GM18907 (cell line): ENCODE results near the gene TRHDE.
"Not testable (repeated sequence)": the region's sequence is repeated elsewhere in the genome, so short reads cannot be mapped to it uniquely, and the experiment has no call there.

ENCODE experiments used
- ATAC-seq: cut with Tn5 transposase; IDR thresholded peaks from one replicate; pipeline ENCODE4 v1.9.1; 2021; ENCODE audit warnings: mild to moderate bottlenecking, moderate library complexity; ENCODE audit not compliant: unreplicated experiment

TRHDE gene

GRCh38 chr12:72499244-72499643 is 227.1 kb downstream of the TRHDE start:
- no peak for ATAC-seq

DNA sequence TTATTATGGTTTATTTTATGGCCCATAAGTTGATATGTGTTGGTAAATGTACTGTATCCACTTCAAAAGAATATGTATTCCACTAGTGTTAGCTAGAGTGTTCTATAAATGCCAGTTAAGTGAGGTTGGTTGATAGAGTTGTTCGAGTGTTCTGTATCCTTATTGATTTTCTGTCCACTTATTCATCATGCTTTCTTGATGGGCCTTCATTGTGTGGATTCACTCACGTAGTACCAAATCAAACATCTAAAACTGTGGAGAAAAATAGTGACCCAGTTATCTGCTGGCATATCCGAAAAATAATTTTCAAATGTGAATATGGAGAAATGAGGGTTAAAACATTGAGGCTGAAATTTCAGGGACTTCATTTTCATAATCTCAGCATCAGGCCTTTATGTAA is 230.4 kb downstream of the TRHDE start:
- ATAC-seq, result no peak

DNA sequence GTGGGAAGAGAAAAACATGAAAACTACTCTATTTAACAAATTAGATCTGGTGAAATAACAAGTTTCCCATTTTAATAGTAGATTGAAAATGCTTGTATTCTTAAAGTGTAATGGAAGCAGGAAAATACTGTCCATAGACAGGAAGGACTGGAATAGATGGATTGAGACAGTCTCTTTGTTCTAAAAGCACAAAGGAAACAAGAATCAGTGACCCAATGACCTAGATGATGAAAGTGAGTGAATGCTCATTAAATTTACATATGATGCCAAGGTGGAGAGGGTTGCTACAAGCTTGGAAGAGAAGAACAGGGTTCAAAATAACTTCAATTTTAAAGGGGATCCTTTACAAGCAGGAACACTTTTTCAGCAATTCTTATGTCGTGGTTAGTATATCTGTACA is 233.1 kb downstream of the TRHDE start:
- no peak for ATAC-seq

GRCh38 chr12:72509891-72510290 is 237.7 kb downstream of the TRHDE start:
- ATAC-seq, result no peak

GRCh38 chr12:72510772-72511171 is 238.6 kb downstream of the TRHDE start:
- ATAC-seq, result no peak

DNA sequence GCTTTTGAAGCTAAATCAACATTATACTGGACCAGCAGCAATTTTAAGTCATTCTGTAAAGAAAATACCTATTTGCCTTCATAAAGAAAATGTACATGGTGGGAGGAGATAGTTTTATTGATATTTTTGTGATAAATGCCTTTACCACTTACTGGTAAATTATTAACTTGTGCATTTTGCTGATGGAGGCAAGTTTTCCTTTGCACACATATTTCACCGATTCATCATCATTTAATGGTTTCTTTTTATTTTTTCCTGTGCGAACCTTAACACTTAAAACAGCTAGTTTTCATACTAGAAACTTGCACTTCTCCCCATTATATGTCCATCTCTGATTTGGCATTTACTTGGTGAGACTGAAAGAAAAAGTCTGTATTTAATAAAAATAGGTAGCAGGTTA is 239.3 kb downstream of the TRHDE start:
- no peak for ATAC-seq

- no peak for ATAC-seq
Observed at GRCh38 chr12:72511906-72512305, 239.7 kb downstream of the TRHDE start.

GRCh38 chr12:72520044-72520678 is 248.0 kb downstream of the TRHDE start:
- ATAC-seq, result not testable (repeated sequence)

DNA sequence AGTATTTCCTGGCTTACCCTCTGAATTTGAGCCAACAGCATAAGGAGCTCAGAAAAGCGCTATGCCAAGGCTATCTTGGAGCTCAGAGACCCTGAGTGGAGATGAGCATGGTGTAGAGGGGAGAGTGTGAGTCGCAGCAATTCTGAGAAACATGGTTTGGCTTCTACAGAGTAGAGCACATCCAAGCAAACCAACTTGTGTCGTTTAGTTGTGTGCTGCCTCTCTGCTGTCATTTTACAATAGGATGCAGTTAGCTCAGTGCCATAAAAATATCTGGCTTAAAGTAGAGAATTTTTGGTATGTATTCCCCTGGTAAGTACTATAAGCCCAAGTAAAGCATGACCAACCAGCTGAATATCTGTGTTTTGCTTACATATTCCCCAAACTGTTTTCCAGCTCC is 249.2 kb downstream of the TRHDE start:
- no peak for ATAC-seq

DNA sequence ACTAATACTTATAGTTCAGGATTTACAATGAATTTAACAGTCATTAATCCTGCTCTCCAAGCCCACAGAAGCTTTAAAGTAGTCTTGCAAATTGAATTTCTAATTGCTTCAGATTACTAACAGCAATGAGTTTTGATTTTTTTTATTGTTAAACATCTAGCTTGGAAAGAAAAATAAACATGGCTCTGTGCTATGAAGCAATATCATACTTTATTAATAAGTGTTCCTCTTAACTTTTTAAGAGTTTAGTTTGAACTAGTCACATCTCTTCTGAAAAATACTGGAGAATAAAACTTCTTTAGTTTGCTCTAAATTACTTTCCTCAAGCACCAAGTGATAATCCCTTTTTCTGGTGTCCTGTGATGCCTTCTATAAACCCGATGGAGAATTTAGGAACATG is 250.2 kb downstream of the TRHDE start:
- ATAC-seq, result no peak

GRCh38 chr12:72523754-72524153 is 251.6 kb downstream of the TRHDE start:
- ATAC-seq, result no peak

- ATAC-seq, result no peak
Observed at GRCh38 chr12:72535212-72535990, 263.2 kb downstream of the TRHDE start.

DNA sequence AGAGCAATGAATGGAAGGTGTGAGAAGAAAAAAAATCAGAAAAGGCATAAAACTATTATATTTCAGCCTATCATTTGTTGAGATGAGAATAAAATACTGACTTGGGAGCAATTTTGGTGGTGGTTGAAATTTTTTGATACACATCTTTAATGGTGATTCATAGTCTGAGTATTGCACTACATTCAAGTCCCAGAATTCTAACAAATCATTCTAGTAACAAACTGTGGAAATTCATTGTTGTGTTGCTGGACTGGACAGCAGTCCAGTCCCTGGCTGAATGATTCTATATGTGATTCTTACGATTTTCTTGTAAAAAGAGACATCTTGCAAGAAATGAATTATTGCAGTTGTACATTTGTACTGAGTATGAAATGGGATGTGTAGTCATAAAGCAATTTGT is 268.6 kb downstream of the TRHDE start:
- no peak for ATAC-seq

GRCh38 chr12:72543777-72544467 is 271.8 kb downstream of the TRHDE start:
- ATAC-seq, result no peak

GRCh38 chr12:72546106-72546505 is 273.9 kb downstream of the TRHDE start:
- ATAC-seq, result no peak

GRCh38 chr12:72547573-72547972 is 275.4 kb downstream of the TRHDE start:
- ATAC-seq, result no peak

DNA sequence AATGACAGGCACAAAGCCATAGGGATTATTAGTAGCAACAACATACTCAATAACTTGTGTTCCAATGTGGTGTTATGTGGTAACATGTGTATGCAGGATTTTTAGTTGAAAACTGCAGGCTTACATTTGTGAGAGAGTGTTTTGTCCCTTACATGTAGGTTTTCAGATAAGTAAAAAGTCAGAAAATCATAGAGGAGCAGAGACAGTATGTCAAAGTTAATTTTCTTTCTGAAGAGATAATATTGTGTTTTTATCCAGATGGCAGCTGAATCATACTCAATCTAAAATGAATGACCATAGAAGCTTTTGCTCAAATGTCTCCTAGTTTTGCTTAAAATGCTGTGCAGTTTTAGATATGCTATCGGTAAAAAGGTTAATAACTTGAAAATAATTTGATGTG is 277.0 kb downstream of the TRHDE start:
- no peak for ATAC-seq

DNA sequence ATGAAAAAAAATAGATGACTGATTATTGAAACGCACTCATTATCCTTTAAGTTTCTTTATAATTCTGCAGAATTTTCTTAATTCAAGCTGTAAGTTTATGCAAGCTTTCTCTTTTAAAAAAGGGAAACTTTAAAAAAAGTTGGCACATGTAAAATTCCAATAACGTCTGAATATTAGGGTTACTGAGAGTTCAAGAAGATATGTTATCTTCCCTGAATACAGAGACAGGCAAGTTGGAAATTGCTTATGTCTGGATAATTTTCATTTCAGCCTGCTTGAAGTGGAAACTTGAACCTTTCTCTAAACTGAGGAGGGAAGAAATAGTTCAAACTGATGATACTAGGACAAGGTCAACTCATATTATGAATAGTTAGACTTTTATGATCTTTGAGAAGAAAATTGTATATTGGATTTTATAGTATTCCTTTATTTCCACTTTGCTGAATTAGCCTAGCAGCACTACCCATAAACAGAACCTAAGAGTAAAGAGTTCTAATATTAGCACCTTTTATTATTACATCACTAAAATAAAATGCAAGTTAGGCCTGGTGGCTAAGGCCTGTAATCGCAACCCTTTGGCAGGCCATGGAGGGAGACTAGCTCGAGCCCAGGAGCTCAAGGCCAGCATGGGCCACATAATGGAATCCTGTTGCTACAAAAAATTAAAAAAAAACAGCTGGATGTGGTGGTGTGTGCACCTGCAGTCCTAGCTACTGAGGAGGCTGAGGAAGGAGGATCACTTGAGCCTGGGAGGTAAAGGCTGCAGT is 288.0 kb downstream of the TRHDE start:
- ATAC-seq, result no peak

DNA sequence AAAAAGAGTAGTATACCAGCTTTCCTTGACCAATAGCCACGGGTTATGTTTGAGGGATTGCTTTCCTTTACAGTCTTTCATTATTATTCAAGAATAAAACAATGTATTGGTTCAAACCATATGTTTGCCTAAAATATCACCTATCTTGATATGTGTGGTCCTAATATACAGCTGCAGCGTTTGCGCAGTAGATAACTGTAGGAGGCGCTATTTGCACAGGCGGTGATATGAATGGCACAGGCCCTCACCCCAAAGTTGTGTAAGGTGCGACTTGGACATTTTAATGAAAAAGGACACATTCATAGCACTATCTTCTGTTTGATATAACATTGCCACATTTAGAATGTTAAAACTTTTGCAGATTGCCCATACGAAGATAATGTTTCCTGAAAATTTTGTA is 298.4 kb downstream of the TRHDE start:
- ATAC-seq, result no peak

DNA sequence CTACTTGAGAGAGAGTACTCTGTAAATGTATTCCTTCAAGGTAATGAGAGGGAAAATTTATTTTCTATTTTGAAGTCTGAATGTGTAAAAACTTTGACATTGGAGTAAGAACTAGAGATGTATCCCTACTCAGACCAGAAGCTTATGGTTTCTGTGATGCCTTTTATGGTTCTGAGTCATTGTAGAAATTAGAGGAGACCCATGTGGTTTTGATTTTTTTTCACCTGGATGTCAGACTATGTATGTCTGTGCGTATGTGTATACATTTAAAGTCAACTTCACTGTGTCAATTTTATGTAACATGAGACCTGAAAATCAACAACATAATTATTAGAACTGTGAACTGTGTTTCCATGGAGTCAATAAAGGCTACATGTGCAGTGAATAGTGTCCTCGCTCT is 302.0 kb downstream of the TRHDE start:
- no peak for ATAC-seq

DNA sequence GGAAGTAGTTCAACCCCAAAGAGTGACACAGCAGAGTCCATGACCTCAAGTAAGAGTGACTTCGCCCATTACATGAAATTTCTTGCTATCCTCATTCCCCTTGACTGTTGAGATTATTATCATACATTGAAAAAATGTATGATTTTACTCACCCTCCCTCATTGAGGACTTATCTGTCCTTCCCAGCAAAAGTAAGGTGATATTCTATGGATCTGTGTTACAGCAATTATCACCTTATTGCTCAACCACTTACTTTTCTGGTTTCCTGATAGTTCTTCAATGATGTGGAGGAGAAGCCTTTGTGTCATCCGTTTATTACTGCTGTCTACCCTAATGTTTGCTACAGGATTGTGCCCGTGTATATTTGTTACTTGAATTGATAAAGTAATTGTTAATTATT is 306.2 kb downstream of the TRHDE start:
- no peak for ATAC-seq
